ENCODE results near the gene CDC42BPA. TPM values are rescaled to one million over a fixed set of nuclear protein-coding genes. Genes with fewer than 3 reads are reported as not detected.
"Not testable (repeated sequence)": the region's sequence is repeated elsewhere in the genome, so short reads cannot be mapped to it uniquely, and the experiment has no call there.

CDC42BPA gene
- total and polyA plus RNA-seq, 9 of the 15 experiments (the other 6 are each of a cell fraction or from before 2014, with no cell fraction given) = 8.0 to 77.5 (median 52.1) TPM

DNA sequence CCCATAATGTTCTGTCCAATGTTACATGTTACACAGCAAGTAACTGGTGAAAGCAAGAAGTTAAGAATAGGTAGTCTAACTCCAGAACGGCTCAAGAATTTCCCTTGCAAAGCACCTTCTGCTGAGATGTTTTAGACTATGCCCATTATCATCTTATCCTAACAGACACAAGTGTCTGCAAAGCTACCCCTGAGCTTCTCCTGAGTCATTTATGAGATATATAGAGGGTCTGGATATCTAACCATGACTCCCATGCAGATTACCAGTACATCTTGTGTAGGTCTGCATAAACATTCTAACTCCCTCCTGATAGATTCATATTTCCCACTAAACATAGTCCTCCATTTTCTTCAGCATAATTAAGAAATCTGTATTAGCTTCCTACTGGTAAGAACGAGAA is 206.5 kb downstream of the CDC42BPA start (continued):
- TF ChIP-seq, protein P1, sequence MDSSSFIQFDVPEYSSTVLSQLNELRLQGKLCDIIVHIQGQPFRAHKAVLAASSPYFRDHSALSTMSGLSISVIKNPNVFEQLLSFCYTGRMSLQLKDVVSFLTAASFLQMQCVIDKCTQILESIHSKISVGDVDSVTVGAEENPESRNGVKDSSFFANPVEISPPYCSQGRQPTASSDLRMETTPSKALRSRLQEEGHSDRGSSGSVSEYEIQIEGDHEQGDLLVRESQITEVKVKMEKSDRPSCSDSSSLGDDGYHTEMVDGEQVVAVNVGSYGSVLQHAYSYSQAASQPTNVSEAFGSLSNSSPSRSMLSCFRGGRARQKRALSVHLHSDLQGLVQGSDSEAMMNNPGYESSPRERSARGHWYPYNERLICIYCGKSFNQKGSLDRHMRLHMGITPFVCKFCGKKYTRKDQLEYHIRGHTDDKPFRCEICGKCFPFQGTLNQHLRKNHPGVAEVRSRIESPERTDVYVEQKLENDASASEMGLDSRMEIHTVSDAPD (CRISPR knock-in tag; IDR thresholded peaks at IDR 0.05) = no peak
- TF ChIP-seq CBFA2T2 (conservative IDR thresholded peaks at IDR 0.05) = peak; percentile 56
- TF ChIP-seq MAZ (CRISPR knock-in tag; conservative IDR thresholded peaks at IDR 0.05 in 1 of 2, IDR thresholded peaks at IDR 0.05 in 1 of 2) = no peak
- TF ChIP-seq NR3C1 (CRISPR knock-in tag; IDR thresholded peaks at IDR 0.05) = no peak

DNA sequence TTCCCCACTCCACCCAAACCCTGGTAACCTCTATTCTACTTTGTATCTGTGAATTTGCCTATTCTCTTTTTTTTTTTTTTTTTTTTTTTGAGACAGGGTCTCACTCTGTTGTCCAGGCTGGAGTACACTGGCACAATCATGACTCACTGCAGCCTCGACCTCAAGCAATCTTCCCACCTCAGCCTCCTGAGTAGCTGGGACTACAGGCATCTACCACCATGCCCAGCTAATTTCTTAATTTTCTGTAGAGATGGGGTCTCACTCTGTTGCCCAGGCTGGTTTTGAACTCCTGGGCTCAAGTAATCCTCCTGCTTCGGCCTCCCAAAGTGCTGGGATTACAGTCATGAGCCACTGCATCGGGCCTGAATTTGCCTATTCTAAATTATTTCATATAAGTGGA is 213.0 kb downstream of the CDC42BPA start:
- CTCF ChIA-PET (ENCODE audit: low intra/inter-chr PET ratio); H3K4me2 ChIP-seq (ENCODE audit: insufficient read depth, low read length); H3K9ac ChIP-seq (ENCODE audit: insufficient read depth in 1 of 2, low read depth in 2 of 2, low read length in 2 of 2); H3K27me3 ChIP-seq (ENCODE audit: control insufficient read depth in 2 of 2, insufficient read depth in 2 of 2, low read length in 2 of 2); ATAC-seq; H3K9me3 ChIP-seq (replicated peaks; ENCODE audit: control insufficient read depth, insufficient read depth, low read depth, low read length); POLR2A ChIA-PET; H3K79me2 ChIP-seq (ENCODE audit: control insufficient read depth, insufficient read depth, low read length); H3K4me1 ChIP-seq (replicated peaks in 1 of 2; ENCODE audit: control insufficient read depth in 2 of 2, insufficient read depth in 2 of 2, low read length in 2 of 2); intact Hi-C loops (cut with micrococcal nuclease); in situ Hi-C loops (cut with MboI); H2AFZ ChIP-seq (ENCODE audit: low read depth, low read length); DNase-seq (ENCODE audit: extremely low read depth in 1 of 4, low spot score in 3 of 4); H3K27ac ChIP-seq (ENCODE audit: extremely low read depth, low read depth, low read length); H3K4me3 ChIP-seq; BruUV-seq (replicated peaks); H4K20me1 ChIP-seq (replicated peaks; ENCODE audit: control insufficient read depth, insufficient read depth, low read length); H3K9me1 ChIP-seq (ENCODE audit: control insufficient read depth, insufficient read depth, low read length); FAIRE-seq: not testable (repeated sequence)
- TF ChIP-seq RBM25 (IDR thresholded peaks at IDR 0.05; ENCODE audit: low read depth, low read length, severe bottlenecking) (peak; percentile 4), ZNF121 (CRISPR knock-in tag; conservative IDR thresholded peaks at IDR 0.05) (peak; percentile 96)
- peaks cover 40% of the 10 kb centered on the region for H3K36me3 ChIP-seq (ENCODE audit: control insufficient read depth, insufficient read depth, low read length)
- 92% methylated on average over 3 of the region's 3 CpGs for WGBS (ENCODE audit: insufficient coverage, low coverage, missing lambda C conversion rate)
